Ishikawa (cell line): Measurements from ENCODE around the gene TANC1.
A peak's percentile ranks its signal among the peaks of the same experiment; 100 is the strongest.

Experiments
- CEBPB ChIP-seq: IDR thresholded peaks from 2 replicates; pipeline ENCODE4 v1.6.1; 2012
- CREB1 ChIP-seq: IDR thresholded peaks from 2 replicates; pipeline ENCODE4 v1.6.1; 2012; ENCODE audit warnings: low read depth
- EGR1 ChIP-seq: IDR thresholded peaks from 2 replicates; pipeline ENCODE4 v1.6.1; 2012
- EP300 ChIP-seq: IDR thresholded peaks from 2 replicates; pipeline ENCODE4 v1.6.1; 2012; ENCODE audit warnings: borderline replicate concordance
- FOXM1 ChIP-seq: IDR thresholded peaks from 2 replicates; pipeline ENCODE4 v1.6.1; 2012; ENCODE audit warnings: low read depth, borderline replicate concordance
- MAX ChIP-seq: IDR thresholded peaks from 2 replicates; pipeline ENCODE4 v1.6.1; 2012
- NFIC ChIP-seq: IDR thresholded peaks from 2 replicates; pipeline ENCODE4 v1.6.1; 2012
- RAD21 ChIP-seq: IDR thresholded peaks from 2 replicates; pipeline ENCODE4 v1.6.1; 2012; ENCODE audit warnings: low read depth
- REST ChIP-seq: IDR thresholded peaks from 2 replicates; pipeline ENCODE4 v1.6.1; 2012; ENCODE audit warnings: low read depth, mild to moderate bottlenecking
- TAF1 ChIP-seq: IDR thresholded peaks from 2 replicates; pipeline ENCODE4 v1.6.1; 2012; ENCODE audit warnings: low read depth, mild to moderate bottlenecking
- TCF12 ChIP-seq: IDR thresholded peaks from 2 replicates; pipeline ENCODE4 v1.6.1; 2012; ENCODE audit warnings: low read depth
- TEAD4 ChIP-seq: IDR thresholded peaks from 2 replicates; pipeline ENCODE4 v1.6.1; 2012
- USF1 ChIP-seq: IDR thresholded peaks from 2 replicates; pipeline ENCODE4 v1.6.1; 2012
- YY1 ChIP-seq: IDR thresholded peaks from 2 replicates; pipeline ENCODE4 v1.6.1; 2012; ENCODE audit warnings: low read depth
- ZBTB7A ChIP-seq: IDR thresholded peaks from 2 replicates; pipeline ENCODE4 v1.6.1; 2012; ENCODE audit warnings: low read depth

TANC1 gene

GRCh38 chr2:158979772-158980171 lies 11.3 kb downstream of the TANC1 start:
- TF ChIP-seq ZBTB7A = no peak
- TF ChIP-seq EP300 = no peak
- no peak for TF ChIP-seq TAF1
- TF ChIP-seq TEAD4 = no peak
- no peak for TF ChIP-seq CREB1
- TF ChIP-seq USF1 = no peak

GRCh38 chr2:158984604-158985135 lies 16.2 kb downstream of the TANC1 start:
- TF ChIP-seq MAX (no peak), CEBPB (no peak), USF1 (no peak), YY1 (no peak), CREB1 (no peak), ZBTB7A (no peak), NFIC (no peak), EGR1 (no peak), TCF12 (no peak), RAD21 (no peak), TAF1 (no peak), EP300 (no peak), FOXM1 (no peak)

GRCh38 chr2:158988501-158988900 lies 20.1 kb downstream of the TANC1 start:
- no peak for TF ChIP-seq MAX
- TF ChIP-seq NFIC = no peak
- no peak for TF ChIP-seq EP300
- TF ChIP-seq RAD21 = no peak

GRCh38 chr2:158989165-158989564 lies 20.7 kb downstream of the TANC1 start:
- TF ChIP-seq NFIC (no peak), TEAD4 (no peak), MAX (no peak)

GRCh38 chr2:158990397-158991214 lies 22.2 kb downstream of the TANC1 start:
- peak; percentile 55; the same call in 1 of the 2 replicates for TF ChIP-seq CEBPB
- no peak for TF ChIP-seq ZBTB7A

GRCh38 chr2:158993030-158993429 lies 24.6 kb downstream of the TANC1 start:
- no peak for TF ChIP-seq ZBTB7A
- TF ChIP-seq YY1 = no peak
- no peak for TF ChIP-seq CREB1
- no peak for TF ChIP-seq CEBPB
- TF ChIP-seq TAF1 = no peak
- TF ChIP-seq NFIC = no peak
- no peak for TF ChIP-seq MAX
- TF ChIP-seq EP300 = no peak
- no peak for TF ChIP-seq RAD21
- TF ChIP-seq REST = no peak
- TF ChIP-seq USF1 = no peak
- no peak for TF ChIP-seq EGR1
- no peak for TF ChIP-seq TCF12
- TF ChIP-seq FOXM1 = no peak
- TF ChIP-seq TEAD4 = no peak

GRCh38 chr2:158993721-158994587 lies 25.5 kb downstream of the TANC1 start:
- TF ChIP-seq USF1 (no peak), TEAD4 (no peak)
